Measurements from ENCODE around the gene IL24.

IL24 gene

GRCh38 chr1:206952171-206952570 is 54.9 kb downstream of the IL24 start:
- DNase-seq (ENCODE audit: low read depth in 2 of 2) = no peak

GRCh38 chr1:206953126-206953525 is 55.9 kb downstream of the IL24 start:
- no peak for DNase-seq (ENCODE audit: low read depth in 2 of 2)

GRCh38 chr1:206953626-206954025 is 56.4 kb downstream of the IL24 start:
- no peak for DNase-seq (ENCODE audit: low read depth in 2 of 2)
